ENCODE results near the gene RPL13.
"Not testable (repeated sequence)": the region's sequence is repeated elsewhere in the genome, so short reads cannot be mapped to it uniquely, and the experiment has no call there.

RPL13 gene

GRCh38 chr16:89562939-89563338, 2.5 kb downstream of the RPL13 start:
- no peak for DNase-seq (ENCODE audit: low read depth in 2 of 3, low spot score in 1 of 3)

DNA sequence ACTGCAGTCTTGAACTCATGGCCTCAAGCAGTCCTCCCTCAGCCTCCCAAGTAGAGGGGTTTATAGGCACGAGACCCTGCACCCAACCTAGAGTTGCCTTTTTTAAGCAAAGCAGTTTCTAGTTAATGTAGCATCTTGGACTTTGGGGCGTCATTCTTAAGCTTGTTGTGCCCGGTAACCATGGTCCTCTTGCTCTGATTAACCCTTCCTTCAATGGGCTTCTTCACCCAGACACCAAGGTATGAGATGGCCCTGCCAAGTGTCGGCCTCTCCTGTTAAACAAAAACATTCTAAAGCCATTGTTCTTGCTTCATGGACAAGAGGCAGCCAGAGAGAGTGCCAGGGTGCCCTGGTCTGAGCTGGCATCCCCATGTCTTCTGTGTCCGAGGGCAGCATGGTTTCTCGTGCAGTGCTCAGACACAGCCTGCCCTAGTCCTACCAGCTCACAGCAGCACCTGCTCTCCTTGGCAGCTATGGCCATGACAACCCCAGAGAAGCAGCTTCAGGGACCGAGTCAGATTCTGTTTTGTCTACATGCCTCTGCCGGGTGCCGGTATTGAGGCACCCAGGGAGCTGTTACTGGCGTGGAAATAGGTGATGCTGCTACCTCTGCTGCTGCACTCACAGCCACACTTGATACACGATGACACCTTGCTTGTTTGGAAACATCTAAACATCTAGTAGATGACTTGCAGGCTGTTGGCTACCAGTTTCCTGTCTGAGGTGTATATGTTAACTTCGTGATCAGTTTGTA, 3.3 kb downstream of the RPL13 start:
- DNase-seq (ENCODE audit: low read depth in 2 of 3, low spot score in 1 of 3): no peak

- DNase-seq (ENCODE audit: low read depth in 2 of 3, low spot score in 1 of 3): no peak
Measured at GRCh38 chr16:89564476-89565255, 4.2 kb downstream of the RPL13 start.

DNA sequence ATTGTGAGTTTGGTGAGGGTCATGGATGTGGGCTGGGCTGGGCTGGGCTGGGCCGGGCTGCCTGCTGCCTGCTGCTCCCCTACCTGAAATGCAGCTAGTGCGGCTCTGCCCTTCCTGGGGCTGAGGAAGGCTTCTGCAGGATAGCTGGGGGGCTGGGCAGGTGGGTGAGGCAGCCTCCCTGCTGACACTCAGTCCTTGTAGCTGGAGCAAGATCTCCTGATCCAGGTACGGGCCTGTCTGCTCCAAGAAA, 4.7 kb downstream of the RPL13 start:
- no peak for DNase-seq (ENCODE audit: low read depth in 2 of 3, low spot score in 1 of 3)

GRCh38 chr16:89565506-89566372, 5.3 kb downstream of the RPL13 start:
- peak in 2 of 3 donors; percentile 62 to 67 for DNase-seq (ENCODE audit: low read depth in 2 of 3, low spot score in 1 of 3)

GRCh38 chr16:89567656-89568594, 7.4 kb downstream of the RPL13 start:
- DNase-seq (ENCODE audit: low read depth in 2 of 3, low spot score in 1 of 3): no peak

DNA sequence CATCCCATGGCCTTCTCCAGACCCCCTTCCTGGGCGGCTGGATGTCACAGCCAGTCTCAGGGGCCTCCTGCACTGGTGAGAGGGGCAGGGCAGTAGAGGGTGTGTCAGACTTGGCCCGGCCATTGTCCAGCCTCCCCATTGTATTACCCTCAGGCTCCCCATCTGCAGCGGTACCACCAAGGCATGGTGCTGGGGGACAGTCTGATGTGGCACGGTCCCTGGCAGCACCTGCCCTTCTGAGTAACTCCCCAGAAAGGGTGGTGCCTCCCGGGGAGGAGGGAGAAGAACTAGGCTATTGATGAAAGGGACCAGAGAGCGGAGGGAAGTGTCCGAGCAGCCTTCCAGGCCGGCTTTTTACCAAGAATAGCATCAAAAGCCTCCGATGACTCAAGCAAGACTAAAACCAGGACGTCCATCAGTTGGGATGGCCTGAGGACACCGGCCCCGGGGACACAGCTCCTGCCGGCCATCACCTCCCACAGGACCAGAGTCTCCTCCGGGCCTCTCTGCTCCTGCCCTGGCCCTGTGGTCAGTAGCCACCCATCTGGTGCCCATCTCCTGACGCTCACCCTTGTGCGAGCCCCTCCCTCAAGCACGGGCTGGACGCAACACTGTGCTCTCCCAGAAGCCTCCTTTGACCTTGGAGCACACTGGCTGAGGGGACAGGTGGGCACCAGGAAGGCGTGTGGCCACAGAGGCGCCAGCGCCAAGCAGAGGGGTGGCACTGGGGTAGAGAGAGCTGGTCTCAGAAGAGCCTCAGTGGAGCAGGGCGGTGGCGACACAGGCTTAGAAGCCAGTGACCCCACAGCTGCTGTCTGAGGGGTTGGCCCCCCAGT, 9.2 kb downstream of the RPL13 start:
- DNase-seq (ENCODE audit: low read depth in 2 of 3, low spot score in 1 of 3): no peak

DNA sequence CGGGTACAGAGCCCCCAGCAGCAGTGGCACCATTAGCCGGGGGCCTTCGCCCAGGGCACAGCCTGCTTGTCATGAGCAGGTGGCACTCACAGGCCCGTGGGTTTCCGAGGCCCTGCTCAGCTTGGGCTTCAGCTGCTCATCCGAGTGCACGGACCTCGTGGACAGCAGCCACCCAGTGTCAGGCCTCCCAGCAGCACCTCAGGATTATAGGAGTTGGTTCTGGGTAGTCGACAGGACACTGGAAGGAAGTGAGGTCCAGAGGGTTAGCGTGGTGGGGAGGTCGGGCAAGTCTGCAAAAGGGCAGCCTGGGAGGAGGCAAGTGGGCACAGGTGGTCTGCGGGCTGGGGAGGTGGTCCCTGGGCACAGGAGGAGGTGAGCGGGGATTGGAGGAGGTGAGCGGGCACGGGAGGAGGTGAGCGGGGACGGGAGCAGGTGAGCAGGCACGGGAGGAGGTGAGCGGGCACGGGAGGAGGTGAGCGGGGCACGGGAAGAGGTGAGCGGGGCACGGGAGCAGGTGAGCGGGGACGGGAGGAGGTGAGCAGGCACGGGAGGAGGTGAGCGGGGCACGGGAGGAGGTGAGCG, 10.0 kb downstream of the RPL13 start:
- no peak for DNase-seq (ENCODE audit: low read depth in 2 of 3, low spot score in 1 of 3)

DNA sequence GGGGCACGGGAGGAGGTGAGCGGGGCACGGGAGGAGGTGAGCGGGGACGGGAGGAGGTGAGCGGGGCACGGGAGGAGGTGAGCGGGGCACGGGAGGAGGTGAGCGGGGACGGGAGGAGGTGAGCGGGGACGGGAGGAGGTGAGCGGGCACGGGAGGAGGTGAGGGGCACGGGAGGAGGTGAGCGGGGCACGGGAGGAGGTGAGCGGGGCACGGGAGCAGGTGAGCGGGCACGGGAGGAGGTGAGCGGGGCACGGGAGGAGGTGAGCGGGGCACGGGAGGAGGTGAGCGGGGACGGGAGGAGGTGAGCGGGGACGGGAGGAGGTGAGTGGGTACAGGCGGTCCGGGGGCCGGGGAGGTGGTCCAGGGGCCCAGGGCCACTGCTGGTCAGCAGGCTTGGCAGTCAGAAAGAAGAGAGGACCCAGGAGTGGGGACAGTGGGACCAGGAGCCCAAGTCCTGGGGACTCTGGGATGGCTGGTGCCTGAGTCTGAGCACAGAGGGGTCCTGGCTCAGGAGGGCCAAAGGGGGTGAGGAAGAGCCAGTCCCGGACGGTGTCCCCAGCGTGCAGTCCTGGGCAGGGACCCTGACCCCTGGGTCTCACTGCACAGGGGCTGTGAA, 10.6 kb downstream of the RPL13 start:
- DNase-seq (ENCODE audit: low read depth in 2 of 3, low spot score in 1 of 3): not testable (repeated sequence)

- no peak for DNase-seq (ENCODE audit: low read depth in 2 of 3, low spot score in 1 of 3)
Measured at GRCh38 chr16:89571636-89572035, 11.2 kb downstream of the RPL13 start.

DNA sequence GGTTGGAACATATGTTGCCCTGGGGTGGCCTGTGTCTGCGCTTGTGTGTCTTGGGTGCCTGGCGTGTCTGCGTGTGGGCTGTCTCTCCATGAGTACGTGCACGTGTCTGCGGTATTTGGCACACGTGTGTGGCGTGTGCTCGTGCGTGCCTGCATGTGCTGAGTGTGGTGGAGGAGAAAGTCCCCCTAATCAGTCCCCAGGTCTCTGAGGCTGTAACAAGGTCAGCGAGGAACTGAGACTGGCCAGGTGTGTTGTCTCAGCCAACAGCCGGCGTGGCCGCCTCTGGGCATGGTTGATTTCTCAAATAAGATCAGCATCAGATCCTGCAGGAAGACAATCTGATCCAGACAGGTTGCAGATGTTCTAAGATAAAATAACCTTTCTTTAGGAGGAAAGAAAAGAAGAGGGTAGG, 11.6 kb downstream of the RPL13 start:
- DNase-seq (ENCODE audit: low read depth in 2 of 3, low spot score in 1 of 3): no peak

DNA sequence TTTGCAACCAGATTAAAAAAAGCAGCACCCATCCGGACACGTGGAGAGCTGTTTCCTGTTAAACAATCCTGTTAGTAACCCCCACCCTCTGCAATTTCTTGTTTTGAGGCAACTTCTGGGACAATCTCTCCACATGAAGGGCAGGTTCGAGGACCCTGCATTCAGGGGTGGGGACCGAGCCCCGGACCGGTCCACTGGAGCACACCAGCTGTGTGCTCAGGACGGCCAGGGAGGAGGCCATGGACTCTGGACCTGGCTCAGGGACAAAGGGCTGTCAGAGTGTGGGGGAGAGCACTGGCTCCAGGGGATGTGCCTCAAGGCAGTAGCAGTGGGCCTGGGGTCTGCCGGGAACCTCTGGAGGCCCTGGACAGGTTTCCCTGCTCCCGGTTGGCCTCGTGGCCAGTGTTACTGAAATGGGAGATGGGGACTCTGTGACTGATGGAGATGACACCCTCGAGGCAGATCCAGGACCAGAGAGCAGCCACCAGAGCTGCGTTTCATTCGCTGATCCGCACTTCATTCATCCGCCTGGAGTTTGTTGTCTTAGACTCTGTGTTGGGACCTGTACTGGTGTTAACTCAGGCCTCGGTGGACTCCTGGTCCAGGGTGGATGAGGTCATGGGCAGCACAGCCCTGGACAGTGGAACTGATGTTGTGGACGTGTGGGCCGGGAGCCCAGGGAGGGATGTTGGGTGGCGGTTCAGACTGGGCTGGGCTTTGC, 12.2 kb downstream of the RPL13 start:
- DNase-seq (ENCODE audit: low read depth in 2 of 3, low spot score in 1 of 3): no peak

DNA sequence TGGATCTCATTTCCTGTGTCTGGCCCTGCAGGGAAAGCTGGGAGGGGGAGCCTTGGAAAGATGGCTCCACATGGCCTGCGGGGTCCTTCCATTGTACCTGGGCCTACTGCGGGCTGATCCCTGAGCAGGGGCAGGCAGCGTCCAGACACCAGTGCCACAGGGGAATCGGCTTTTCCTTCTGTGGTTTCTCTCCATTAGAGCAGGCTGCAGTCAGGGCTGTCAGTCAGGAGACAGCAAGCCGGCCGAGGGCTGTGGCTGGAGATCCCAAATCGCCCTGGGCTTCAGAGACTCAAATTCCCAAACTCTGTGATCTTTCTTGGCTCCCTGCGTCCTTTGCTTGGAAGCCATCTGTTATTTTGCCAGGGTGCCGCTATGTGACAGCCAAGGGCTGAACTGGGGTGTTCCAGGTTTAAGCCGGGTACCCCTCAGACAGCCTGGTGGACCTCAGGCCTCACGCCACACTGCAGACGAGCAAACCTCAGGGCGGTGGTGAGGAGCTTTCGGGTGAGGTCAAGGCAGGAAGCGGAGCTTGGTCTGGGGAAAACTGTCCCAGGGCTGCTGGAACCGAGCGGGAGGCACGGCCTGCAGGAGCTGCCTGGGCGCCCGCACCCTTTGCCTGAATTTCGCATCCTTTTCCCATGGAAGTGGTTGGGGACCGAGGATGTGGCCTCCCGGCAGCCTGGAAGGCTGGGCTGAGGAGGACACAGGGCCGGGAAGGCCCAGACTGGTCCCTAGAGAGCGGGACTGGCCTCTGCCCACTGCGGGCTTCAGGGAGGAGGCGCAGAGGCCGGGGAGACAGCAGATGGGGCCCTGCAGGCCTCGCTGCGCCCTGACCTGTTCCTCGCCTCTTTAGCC, 13.6 kb downstream of the RPL13 start:
- no peak for DNase-seq (ENCODE audit: low read depth in 2 of 3, low spot score in 1 of 3)

DNA sequence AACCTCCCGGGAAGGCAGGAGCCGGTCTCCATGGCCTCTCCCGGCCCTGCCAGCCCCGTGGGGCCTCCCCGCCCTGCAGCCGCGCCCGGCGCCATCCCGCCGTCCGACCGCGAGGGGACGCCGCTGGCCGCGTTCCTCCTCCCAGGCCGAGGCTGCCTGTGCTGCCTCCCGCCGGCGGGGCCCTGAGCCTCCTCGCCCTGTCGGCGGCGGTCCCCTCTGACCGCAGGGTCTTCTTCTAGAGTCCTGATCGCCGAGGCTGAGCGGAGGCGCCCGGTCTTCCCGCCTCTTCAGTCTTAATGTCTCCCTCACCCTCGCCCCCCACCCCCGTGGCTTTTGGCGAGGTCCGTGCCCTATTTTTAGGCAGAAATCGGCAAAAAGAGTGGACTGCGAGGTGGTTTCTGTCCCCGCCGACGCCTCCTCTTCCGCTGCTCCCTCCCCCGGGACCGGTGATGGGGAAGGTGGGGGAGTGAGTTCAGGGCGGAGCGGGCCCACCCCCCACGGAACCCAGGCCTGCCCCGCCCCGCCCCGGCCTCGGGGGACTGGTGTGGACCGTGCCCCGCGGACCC, 14.3 kb downstream of the RPL13 start:
- peak in 2 of 3 donors; percentile 50 to 61 for DNase-seq (ENCODE audit: low read depth in 2 of 3, low spot score in 1 of 3)

DNA sequence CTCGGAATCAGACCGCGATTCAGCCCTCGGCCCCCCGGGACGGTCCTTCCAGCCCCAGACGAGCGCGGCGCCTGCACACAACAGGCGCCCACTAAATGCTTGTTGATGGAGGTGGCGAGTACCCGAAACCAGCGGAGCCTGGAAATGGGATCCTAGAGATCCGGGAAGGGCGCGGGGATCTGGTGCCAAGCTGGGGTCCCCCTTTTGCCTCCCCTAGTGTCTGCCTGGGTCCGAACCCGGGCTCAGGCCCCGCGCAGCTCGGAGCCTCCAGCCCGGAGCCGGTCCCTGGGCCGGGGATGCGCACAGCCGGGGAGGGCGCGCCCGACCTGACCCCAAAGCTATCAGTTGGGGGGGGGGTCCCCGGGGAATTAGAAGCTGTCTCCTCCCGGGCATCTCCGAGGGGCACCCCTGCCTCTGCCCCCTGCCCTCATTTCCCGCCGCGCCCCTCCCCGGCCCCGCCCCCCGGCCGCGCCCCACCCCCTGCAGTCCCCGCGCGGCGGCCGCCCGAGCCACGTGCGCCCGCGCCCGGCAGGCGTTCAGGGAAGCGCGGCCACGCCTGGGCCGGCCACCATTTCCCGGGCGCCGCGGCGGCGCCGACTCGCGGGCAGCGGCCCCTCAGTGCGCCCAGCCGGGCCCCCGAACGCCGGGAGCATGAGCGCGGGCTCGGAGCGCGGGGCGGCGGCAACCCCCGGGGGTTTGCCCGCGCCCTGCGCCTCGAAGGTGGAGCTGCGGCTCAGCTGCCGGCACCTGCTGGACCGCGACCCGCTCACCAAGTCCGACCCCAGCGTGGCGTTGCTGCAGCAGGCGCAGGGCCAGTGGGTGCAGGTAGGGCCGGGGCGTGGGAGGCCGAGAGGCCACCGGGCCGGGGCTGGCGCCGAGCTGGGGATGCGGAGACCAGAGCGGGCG, 15.0 kb downstream of the RPL13 start, which contains the start of gene CPNE7:
Gene CPNE7, plus strand, starts transcription at position 512 of the 906 bp plus-strand sequence. Its CDS starts 140 bp downstream, at position 652.
- DNase-seq (ENCODE audit: low read depth in 2 of 3, low spot score in 1 of 3): no peak
